Measurements from ENCODE around the gene XKR7.
"Not testable (repeated sequence)": the region's sequence is repeated elsewhere in the genome, so short reads cannot be mapped to it uniquely, and the experiment has no call there.

The XKR7 gene

DNA sequence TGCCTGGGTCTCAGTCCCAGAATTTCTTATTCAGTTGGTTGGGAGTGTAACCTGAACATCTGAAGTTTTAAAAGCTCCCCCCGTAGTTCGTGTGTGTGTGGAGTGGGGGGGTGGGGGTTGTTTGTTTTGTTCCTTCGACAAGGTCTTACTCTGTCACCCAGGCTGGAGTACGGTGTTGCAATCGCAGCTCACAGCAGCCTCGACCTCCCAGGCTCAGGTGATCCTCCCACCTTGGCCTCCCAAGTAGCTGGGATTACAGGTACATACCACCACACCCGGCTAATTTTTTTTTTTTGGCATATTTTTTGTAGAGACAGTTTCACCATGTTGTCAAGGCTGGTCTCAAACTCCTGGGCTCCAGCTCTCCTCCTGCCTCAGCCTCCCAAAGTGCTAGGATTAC lies 45.4 kb downstream of the XKR7 start:
- no peak for DNase-seq (ENCODE audit: low read depth)

DNA sequence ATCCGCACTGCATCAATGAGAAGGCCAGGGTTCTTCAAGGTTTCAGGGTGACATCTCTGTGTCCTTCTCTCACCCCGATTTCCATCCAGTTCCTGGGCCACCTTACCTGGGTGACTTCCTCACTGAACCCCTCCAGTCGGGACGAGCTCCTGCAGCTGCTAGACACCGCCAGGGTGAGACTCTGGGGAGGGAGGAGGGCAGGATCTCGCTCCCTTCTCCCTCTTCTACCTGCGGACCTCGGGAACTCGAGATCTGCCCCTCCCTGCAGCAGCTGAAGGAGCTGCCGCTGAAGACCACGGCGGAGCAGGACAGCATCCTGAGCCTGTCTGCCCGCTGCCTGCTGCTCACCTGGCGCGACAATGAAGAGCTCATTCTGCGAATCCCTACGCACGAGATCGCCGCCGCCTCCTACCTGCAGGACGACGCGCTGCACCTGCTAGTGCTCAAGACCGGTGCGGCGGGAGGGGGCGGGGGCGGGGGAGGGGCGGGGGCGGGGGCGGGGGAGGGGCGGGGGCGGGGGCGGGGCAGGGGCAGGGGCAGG lies 49.8 kb downstream of the XKR7 start:
- peak; percentile 24 for DNase-seq (ENCODE audit: low read depth)

DNA sequence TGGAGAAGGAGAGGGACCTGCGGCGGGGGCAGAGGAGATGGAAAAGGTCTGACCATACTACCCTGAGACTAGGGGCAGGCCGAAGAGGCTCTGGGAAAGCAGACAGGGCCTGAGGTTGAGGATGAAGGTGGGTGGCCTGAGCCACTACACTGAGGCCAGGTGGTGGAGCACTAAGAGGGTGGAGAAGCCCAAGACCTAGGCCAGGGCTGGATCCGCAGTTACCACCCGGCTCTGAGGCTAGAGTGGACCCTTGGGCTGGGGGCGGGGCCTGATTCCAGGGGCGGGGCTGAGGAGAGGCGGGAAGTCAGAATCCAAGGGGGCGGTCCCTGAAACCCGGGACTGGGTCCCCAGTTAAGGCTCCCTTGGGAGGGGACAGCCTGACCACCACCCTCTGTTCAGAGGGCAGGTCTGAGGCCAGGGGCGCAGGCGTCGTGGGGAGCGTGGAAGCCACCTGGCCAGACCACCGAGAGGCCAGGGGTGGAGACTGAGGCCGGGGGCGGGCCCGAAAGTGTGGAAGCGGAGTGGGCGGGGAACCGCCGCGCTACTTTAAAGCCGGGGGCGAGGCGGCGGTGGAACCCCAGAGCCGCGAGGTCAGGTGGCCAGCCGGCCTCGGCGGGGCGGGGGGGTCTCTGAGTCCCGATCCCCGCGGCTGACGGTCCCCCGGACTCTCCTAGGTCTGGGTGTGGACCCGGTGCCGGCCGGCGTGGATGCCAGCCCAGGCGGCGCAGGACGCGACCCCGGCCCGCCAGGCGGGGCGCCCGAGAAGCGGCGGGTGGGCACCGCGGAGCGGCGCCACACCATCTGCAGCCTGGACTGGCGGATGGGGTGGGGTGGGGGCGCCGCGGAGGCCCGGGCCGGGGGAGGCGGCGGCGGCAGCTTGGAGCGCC lies 50.6 kb downstream of the XKR7 start:
- peak; percentile 23 for DNase-seq (ENCODE audit: low read depth)

DNA sequence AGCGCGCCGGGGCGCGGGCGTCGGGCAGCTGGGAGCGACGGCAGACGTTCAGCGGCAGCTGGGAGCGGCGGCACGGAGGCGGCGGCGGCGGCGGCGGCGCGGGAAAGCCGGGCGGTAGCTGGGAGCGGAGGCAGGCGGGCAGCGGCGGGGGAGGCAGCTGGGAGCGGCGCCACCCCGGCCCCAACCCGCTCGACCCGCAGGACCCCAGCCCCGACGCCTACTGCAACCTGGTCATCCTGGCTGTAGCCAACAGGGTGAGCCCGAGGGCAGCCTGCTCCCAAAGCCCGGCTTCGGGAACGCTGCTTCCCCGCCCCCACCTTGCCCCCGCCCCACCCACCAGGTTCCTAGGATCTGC lies 51.2 kb downstream of the XKR7 start:
- DNase-seq (ENCODE audit: low read depth), result no peak

DNA sequence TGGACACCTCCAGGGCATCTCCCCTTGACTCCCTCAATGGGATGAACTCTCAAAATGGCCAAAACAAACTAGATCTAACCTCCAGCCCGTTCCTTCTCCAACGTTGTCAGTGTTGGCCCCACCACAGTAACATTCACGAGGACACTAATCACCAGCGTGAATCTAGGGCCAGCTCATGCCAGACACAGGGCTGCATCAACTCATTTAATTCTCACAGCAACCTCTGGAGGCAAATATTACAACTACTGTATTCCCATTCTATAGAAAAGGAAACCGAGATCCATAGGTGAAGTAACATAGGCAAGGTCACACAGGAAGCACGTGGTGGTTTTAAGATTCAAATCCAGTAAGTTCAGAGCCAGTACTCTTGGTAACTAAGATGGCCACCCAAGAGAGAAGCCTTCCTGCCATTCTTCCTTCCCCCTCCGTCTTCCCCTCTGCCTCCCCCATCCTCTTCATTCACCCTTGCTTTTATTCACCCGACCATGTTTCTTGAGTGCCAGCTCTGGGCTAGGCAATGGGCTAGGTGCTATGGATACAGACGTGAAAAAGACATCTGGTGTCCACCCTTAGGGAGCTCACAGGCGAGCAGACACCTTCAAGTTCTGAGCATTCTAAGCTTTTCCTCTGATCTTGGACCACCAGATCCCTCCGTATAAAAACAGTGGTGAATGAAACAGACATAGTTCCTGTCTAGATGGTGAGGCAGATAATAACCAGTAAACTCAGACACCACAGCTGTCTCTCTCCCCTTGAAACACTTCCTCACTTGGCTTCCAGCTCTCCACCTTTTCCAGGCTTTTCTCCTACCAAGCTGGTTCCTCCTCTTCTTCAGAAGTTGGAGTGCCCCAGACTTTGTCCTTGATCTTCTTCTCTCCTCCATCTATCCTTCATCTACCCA lies 51.9 kb downstream of the XKR7 start:
- no peak for DNase-seq (ENCODE audit: low read depth)

DNA sequence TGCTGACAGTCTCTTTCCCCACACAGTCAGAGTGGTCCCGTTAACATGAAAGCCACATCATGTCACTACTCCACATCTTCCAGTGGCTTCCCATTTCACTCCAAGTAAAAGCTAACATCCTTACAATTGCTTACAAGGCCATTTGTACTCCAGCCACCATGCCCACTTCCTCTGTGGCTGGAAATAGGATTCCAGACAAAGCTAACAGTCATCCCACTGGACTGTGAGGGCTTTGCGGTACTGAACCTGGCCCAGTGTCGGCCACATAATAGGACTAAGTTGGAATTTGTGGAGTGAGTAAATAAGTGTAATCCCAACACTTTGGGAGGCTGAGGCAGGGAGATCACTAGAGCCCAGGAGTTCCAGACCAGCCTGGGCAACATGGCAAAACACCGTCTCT lies 53.1 kb downstream of the XKR7 start:
- no peak for DNase-seq (ENCODE audit: low read depth)

DNA sequence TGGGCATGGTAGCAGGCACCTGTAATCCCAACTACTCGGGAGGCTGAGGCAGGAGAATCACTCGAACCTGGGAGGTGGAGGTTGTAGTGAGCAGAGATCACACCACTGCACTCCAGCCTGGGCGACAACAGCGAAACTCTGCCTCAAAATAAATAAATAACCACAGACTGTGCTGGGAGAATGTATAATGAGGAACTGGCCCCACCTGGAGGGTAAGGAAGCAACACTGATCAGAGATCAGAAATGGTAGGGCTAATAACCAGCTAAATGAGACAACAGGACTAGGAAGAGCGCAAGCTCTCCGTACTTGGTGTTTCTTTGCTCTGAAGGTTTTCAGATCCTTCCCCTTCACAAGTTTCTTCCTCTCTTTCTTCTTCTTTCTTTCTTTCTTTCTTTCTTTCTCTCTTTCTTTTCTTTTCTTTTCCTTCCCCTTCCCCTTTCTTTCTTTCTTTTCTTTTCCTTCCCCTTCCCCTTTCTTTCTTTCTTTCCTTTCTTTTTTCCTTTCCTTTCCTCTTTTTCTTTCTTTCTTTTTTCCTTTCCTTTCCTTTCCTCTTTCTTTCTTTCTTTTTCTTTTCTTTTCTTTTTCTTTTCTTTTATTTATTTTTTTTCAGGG lies 56.8 kb downstream of the XKR7 start:
- DNase-seq (ENCODE audit: low read depth), result no peak

DNA sequence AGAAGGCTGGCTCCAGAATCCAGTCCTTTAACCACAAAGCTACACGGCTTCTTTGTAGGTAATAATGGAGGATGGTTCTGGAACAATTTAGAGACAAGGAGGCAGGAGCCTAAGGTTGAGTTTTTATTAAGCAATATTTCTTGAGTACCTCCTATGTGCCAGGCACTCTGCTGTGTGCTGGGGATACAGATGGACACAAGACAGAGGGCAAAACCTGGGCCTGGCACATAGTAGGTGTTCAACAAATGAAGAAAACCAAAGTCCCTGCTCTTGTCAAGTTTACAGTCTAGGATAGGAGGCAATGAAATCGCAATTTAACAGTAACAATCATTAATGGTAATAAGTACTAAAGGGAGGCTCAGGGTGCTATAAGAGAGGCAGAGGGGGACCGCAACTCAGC lies 59.7 kb downstream of the XKR7 start:
- DNase-seq (ENCODE audit: low read depth), result no peak

DNA sequence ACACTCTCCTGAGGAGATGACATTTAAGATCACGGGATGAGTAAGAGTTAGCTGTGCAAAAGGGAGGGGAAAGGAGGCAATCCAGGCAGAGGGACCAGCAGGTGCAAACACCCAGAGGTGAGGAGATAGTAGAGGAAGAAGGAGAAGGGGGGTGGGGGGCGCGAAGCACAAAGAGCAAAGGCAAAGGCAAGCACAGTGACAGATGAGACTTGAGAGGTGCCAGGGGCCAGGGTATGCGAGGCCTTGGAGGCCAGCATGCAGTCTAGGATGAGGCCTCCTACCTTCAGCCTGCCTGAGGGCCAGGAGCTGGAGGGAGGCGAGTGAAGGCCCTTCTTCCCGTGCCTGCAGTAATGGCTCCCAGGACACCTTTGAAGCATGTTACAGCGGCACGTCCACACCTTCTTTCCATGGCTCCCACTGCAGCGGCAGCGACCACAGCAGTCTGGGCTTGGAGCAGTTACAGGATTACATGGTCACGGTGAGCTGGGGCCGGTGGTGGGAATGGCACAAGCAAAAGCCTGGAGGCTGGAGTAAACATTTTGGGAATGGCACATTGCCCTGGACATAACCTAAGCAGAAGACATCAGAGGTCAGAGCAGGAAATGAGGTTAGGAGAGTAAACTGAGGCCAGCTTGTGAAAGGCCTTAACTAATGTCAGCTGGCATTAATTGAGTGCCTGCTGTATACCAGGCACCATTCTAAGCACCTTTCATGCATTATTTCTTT lies 60.9 kb downstream of the XKR7 start:
- no peak for DNase-seq (ENCODE audit: low read depth)

DNA sequence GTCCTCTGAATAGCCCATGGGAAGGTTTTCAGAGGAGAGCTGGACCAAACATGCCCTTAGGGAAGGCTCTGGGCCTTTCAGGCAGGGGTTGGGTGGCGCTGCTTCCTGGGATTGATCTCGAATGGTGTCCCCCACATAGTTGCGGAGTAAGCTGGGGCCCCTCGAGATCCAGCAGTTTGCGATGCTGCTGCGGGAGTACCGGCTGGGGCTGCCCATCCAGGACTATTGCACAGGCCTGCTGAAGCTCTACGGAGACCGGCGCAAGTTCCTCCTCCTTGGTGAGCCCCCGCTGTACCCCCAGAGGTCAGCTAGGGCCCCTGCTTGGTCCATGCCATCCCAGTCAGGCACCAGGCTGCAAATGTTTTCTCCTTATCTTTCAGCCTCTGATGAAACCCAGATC lies 61.6 kb downstream of the XKR7 start:
- DNase-seq (ENCODE audit: low read depth), result no peak

DNA sequence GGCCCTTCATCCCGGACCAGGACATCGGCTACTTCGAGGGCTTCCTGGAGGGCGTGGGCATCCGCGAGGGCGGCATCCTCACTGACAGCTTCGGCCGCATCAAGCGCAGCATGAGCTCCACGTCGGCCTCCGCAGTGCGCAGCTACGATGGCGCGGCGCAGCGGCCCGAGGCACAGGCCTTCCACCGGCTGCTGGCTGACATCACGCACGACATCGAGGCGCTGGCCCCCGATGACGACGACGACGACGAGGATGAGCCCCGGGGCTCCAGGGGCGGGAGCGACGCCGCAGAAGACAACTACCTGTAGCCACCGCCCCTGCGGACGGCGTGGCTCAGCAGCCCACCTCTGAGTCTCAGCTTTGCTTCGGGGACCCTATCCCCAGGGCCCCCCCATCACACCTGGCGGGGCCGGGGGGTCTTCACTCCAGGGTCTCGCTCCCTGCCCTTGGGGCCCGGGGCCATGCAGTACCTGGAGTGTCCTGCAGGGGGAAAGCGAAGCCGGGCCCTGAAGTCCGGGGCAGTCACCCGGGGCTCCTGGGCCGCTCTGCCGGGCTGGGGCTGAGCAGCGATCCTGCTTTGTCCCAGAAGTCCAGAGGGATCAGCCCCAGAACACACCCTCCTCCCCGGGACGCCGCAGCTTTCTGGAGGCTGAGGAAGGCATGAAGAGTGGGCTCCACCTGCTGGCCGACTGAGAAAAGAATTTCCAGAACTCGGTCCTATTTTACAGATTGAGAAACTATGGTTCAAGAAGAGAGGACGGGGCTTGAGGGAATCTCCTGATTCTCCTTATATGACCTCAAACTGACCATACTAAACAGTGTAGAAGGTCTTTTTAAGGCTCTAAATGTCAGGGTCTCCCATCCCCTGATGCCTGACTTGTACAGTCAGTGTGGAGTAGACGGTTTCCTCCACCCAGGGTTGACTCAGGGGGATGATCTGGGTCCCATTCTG lies 63.3 kb downstream of the XKR7 start:
- peak; percentile 35 for DNase-seq (ENCODE audit: low read depth)

DNA sequence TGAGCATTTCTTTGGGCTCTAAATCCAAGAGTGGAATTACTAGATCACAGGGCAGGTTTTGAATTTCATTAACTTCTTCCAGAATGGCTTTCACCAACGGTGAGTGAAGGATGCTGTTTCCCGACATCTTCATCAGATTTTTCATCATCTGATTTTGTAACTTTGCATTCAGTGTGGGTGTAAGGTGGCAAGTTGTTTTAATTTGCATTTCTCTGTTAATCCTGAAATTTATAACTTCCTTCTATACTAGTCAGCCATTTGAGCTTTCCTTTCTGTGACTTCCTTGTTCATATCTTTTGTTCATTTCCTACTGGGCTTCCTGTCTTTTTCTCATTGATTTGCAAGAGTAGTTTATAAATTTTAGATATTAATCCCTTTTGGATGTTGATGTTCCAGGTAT lies 65.4 kb downstream of the XKR7 start:
- DNase-seq (ENCODE audit: low read depth), result no peak

DNA sequence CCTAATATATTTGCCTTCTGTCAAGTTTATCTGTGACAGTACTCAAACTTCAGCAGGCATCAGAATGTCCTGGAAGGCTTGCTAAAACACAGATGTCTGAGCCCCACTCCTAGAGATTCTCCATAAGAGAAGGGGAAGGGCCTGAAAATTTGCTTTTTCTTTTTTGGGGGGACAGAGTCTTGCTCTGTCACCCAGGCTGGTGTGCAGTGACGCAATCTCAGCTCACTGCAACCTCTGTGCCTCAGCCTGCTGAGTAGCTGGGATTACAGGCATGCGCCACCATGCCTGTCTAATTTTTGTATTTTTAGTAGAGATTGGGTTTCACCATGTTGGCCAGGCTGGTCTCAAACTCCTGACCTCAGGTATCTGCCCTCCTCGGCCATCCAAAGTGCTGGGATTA lies 65.8 kb downstream of the XKR7 start:
- DNase-seq (ENCODE audit: low read depth), result not testable (repeated sequence)

DNA sequence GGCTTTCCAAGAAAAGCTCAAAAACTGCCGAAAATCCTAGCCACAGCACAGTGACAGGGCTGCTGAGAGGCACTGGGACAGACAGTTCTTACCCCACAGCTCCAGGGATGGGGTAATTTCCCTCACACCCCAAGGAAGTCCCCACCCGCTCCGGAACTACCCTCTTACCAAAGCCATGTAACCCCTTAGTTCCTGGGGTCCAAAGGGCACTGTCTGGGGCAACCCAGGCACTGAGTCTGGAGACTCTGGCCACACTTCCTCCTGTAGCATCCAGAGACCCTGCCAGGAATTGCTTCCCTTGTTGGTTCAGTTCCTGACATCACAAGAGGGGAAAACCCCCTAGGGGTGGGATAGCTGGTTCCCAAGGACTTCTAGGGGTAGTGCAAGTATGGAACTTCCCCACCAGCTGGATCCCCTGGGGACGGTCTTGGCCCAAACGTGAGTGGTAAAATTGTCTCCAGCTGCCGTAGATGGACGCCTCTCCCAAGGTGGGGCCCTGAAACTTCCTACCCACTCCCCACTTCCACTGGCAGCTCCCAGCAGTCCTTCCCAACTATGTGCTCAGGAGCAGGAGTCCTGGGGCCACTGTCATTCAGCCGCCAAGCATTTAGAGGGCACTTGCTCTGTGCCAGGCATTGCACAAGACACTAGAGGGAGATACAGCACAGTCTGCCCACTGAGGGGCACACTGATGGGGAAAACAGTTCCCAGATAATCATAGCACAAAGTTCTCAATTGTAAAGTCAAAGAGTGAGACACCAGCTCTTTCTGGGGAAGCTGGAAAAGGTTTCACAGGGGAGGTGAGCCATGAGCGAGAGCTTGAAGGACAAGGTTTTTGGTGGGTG lies 66.9 kb downstream of the XKR7 start:
- DNase-seq (ENCODE audit: low read depth), result no peak

DNA sequence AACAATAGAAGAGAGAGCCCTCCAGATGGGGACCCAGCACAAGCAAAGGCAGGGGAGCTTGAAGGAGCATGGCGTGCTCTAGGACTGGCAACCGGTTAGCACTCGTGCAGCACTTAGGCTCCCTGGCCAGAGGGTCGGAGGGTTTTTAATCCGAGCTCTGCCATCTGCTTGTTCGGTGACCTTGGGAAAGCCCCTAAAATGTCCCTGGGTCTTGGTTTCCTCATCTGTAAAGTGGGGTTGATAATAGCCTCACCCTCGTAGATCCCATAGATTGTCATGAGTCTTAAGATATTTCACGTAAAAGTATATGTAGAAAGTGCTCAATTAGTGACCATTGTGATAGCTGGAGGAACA lies 67.5 kb downstream of the XKR7 start:
- no peak for DNase-seq (ENCODE audit: low read depth)

DNA sequence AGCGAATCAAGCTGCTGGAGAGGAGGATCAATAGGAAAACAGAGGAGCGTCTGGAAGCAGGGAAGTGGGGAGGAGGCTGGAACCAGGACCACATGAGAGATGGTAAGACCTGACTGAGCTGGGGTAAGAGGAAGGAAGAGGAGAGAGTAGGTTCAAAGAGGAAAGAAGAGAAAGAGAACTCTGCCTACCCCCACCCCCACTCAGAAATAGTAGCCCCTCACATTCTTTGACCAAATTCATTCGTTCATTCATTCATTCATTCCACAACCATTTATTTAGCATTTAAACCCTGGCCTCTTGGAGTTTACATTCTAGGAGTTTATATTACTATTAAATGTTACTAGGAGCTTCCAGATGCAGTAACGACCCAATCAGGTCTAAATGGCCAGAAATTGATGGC lies 68.3 kb downstream of the XKR7 start:
- DNase-seq (ENCODE audit: low read depth), result no peak

DNA sequence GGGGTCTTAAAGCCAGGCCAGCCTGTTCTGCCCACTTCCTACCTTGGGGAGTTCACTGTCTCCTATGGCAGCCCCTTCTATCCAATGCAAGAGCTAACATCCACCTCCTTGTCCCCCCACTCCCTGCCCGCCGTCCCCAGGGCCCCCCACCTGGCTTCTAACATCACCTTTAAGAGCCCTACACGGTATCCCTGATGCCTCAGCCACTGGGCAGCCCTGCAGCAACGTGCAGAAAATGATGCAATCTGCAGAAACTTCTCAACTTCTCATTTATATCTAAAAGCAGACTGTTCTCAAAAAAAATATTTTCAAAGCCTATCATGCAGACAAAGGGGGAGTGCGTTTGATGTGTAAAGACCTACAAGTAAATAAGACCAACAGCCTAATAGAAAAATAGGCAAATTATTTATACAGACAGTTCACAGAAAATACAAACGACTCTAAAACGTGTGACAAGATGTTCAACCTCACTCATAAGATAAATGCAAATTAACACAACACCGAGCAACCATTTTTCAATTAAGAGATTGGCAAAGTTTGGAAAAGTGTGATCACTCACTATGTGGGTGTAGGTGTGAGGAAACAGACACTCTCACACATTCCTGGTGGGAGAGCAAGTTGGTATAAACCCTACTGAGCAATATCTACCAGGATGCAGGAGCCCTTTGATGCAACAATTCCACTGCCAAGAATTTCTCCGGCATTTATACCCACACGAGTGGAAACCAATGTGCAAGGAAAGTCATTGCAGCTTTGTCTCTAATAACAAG lies 69.0 kb downstream of the XKR7 start:
- DNase-seq (ENCODE audit: low read depth), result no peak

DNA sequence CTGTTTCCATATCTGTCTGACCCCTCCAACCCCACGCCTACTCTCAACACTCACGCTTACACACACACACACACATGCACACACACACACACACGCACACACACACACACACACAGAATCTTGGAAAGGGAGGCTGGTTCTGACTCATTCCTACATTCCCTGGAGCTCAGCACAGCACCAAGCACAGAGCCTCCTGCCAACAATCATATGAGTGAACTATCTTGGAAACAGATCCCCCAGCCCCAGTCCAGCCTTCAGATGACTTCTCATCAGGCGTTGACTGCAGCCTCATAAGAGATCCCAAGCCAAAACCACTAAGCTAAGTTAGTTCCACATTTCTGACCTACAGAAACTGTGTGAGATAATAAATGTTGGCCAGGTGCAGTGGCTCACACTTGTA lies 70.0 kb downstream of the XKR7 start:
- DNase-seq (ENCODE audit: low read depth), result no peak
